KMS-11 (cell line): ENCODE data around the gene LRCH4.
A peak's percentile ranks its signal among the peaks of the same experiment; 100 is the strongest.

Experiments
- H2AFZ ChIP-seq: fragments of 200-600 bp; sonication (generic); 2 replicates; pipeline ENCODE4 v1.6.1; 2016; ENCODE audit warnings: antibody characterized with exemption, mixed run types, low read depth
- H3K27ac ChIP-seq: fragments of 200-600 bp; sonication (generic); 2 replicates; pipeline ENCODE4 v1.6.1; 2016; ENCODE audit warnings: mild to moderate bottlenecking, mixed run types
- H3K27me3 ChIP-seq: fragments of 200-600 bp; sonication (generic); 2 replicates; pipeline ENCODE4 v1.6.1; 2017; ENCODE audit warnings: mild to moderate bottlenecking, low read depth, mixed run types, moderate library complexity; ENCODE audit not compliant: insufficient read depth
- H3K36me3 ChIP-seq: fragments of 200-600 bp; sonication (generic); 2 replicates; pipeline ENCODE4 v1.6.1; 2017; ENCODE audit warnings: mild to moderate bottlenecking, mixed run types; ENCODE audit not compliant: insufficient read depth
- H3K4me1 ChIP-seq: fragments of 200-600 bp; sonication (generic); 2 replicates; pipeline ENCODE4 v1.6.1; 2016; ENCODE audit warnings: mild to moderate bottlenecking, low read depth, mixed run types; ENCODE audit not compliant: poor library complexity, severe bottlenecking
- H3K4me2 ChIP-seq: fragments of 200-600 bp; sonication (generic); 2 replicates; pipeline ENCODE4 v1.7.0; 2016; ENCODE audit warnings: mild to moderate bottlenecking, mixed run types
- H3K4me3 ChIP-seq: fragments of 200-600 bp; sonication (generic); IDR thresholded peaks from 2 replicates; pipeline ENCODE4 v1.6.1; 2017; ENCODE audit warnings: low read depth, low read length, mixed read lengths; ENCODE audit not compliant: insufficient read depth
- H3K79me2 ChIP-seq: fragments of 200-600 bp; sonication (generic); 2 replicates; pipeline ENCODE4 v1.6.1; 2016; ENCODE audit warnings: low read depth, mixed run types; ENCODE audit not compliant: insufficient read depth
- H3K9ac ChIP-seq: fragments of 200-600 bp; sonication (generic); 2 replicates; pipeline ENCODE4 v1.6.1; 2016; ENCODE audit warnings: mild to moderate bottlenecking, mixed run types
- H4K20me1 ChIP-seq: fragments of 200-600 bp; sonication (generic); 2 replicates; pipeline ENCODE4 v1.6.1; 2016; ENCODE audit warnings: mild to moderate bottlenecking, mixed run types; ENCODE audit not compliant: insufficient read depth
- TF ChIP-seq, protein P1 (sequence below): fragments of 200-600 bp; sonication (generic); conservative IDR thresholded peaks from 2 replicates; pipeline ENCODE4 v1.6.1; 2017; ENCODE audit warnings: low read depth, mild to moderate bottlenecking, antibody characterized with exemption, low read length, moderate library complexity, mixed read lengths

The LRCH4 gene, protein sequence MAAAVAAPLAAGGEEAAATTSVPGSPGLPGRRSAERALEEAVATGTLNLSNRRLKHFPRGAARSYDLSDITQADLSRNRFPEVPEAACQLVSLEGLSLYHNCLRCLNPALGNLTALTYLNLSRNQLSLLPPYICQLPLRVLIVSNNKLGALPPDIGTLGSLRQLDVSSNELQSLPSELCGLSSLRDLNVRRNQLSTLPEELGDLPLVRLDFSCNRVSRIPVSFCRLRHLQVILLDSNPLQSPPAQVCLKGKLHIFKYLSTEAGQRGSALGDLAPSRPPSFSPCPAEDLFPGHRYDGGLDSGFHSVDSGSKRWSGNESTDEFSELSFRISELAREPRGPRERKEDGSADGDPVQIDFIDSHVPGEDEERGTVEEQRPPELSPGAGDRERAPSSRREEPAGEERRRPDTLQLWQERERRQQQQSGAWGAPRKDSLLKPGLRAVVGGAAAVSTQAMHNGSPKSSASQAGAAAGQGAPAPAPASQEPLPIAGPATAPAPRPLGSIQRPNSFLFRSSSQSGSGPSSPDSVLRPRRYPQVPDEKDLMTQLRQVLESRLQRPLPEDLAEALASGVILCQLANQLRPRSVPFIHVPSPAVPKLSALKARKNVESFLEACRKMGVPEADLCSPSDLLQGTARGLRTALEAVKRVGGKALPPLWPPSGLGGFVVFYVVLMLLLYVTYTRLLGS

GRCh38 chr7:100585511-100586265 is at the start of gene LRCH4:
Gene LRCH4, minus strand, starts transcription at chr7:100586129. Its CDS starts 29 bp downstream, at chr7:100586100.
- H3K27ac ChIP-seq = peak within 1 kb of the TSS; percentile 64
- peak within 1 kb of the TSS; percentile 79 for H2AFZ ChIP-seq
- peaks cover 12% of the 10 kb centered on the region for H3K4me1 ChIP-seq
- H4K20me1 ChIP-seq = no peaks in the 10 kb centered on the region
- TF ChIP-seq, protein P1, sequence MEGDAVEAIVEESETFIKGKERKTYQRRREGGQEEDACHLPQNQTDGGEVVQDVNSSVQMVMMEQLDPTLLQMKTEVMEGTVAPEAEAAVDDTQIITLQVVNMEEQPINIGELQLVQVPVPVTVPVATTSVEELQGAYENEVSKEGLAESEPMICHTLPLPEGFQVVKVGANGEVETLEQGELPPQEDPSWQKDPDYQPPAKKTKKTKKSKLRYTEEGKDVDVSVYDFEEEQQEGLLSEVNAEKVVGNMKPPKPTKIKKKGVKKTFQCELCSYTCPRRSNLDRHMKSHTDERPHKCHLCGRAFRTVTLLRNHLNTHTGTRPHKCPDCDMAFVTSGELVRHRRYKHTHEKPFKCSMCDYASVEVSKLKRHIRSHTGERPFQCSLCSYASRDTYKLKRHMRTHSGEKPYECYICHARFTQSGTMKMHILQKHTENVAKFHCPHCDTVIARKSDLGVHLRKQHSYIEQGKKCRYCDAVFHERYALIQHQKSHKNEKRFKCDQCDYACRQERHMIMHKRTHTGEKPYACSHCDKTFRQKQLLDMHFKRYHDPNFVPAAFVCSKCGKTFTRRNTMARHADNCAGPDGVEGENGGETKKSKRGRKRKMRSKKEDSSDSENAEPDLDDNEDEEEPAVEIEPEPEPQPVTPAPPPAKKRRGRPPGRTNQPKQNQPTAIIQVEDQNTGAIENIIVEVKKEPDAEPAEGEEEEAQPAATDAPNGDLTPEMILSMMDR = no peak
- H3K4me2 ChIP-seq = peak within 1 kb of the TSS; percentile 80
- peaks cover 4% of the 10 kb centered on the region; the same call in 1 of the 2 replicates for H3K79me2 ChIP-seq
- H3K27me3 ChIP-seq = peaks cover 23% of the 10 kb centered on the region
- peak within 1 kb of the TSS; percentile 72; the same call in 1 of the 2 replicates for H3K9ac ChIP-seq
- H3K4me3 ChIP-seq = no peak within 1 kb of the TSS
- no peaks in the 10 kb centered on the region for H3K36me3 ChIP-seq

- Histone ChIP-seq H3K4me1 (peaks cover 5% of the 10 kb centered on the region), H3K4me2 (peak overlapping the region; percentile 86), H3K4me3 (no peak overlapping the region), H3K27me3 (peaks cover under 1% of the 10 kb centered on the region; the same call in 1 of the 2 replicates), H2AFZ (peak overlapping the region; percentile 96), H4K20me1 (no peaks in the 10 kb centered on the region), H3K36me3 (no peaks in the 10 kb centered on the region), H3K79me2 (no peaks in the 10 kb centered on the region), H3K27ac (peak overlapping the region; percentile 51), H3K9ac (peak overlapping the region; percentile 88)
- TF ChIP-seq, protein P1 = peak; percentile 54
Measured at GRCh38 chr7:100632951-100633717, 47.2 kb upstream of the LRCH4 start.

- no peaks in the 10 kb centered on the region for H4K20me1 ChIP-seq
- H3K27ac ChIP-seq = no peak overlapping the region
- no peak overlapping the region for H3K4me3 ChIP-seq
- H3K4me2 ChIP-seq = no peak overlapping the region
- H3K36me3 ChIP-seq = no peaks in the 10 kb centered on the region
- no peak overlapping the region for H2AFZ ChIP-seq
- peaks cover under 1% of the 10 kb centered on the region; the same call in 1 of the 2 replicates for H3K27me3 ChIP-seq
- no peak overlapping the region for H3K9ac ChIP-seq
- no peaks in the 10 kb centered on the region for H3K79me2 ChIP-seq
- TF ChIP-seq, protein P1 = no peak
- H3K4me1 ChIP-seq = peaks cover 9% of the 10 kb centered on the region
Measured at GRCh38 chr7:100630066-100630465, 44.1 kb upstream of the LRCH4 start.
